ENCODE results near the gene TMEM81. TPM values are rescaled to one million over a fixed set of nuclear protein-coding genes. Genes with fewer than 3 reads are reported as not detected.

TMEM81 gene
- polyA plus RNA-seq, 3 donors = 0.17 to 1.5 (median 0.36) TPM

GRCh38 chr1:205102404-205102803, 18.1 kb upstream of the TMEM81 start:
- DNase-seq = no peak
- Histone ChIP-seq H3K79me2 (ENCODE audit: insufficient read depth, low read length) (no peaks in the 10 kb centered on the region), H3K4me1 (ENCODE audit: control insufficient read depth in 1 of 2, insufficient read depth in 2 of 2, low read length in 2 of 2) (no peaks in the 10 kb centered on the region), H3K9ac (ENCODE audit: insufficient read depth, low read length, poor library complexity, severe bottlenecking) (no peak overlapping the region), H3K9me3 (replicated peaks in 1 of 2; ENCODE audit: control insufficient read depth in 1 of 2, insufficient read depth in 1 of 2, low read length in 2 of 2) (no peaks in the 10 kb centered on the region), H3K4me3 (replicated peaks in 1 of 3; ENCODE audit: low read depth in 2 of 3, low read length in 3 of 3) (no peak overlapping the region), H2AFZ (ENCODE audit: insufficient read depth, low read depth, low read length, poor library complexity, severe bottlenecking) (no peak overlapping the region), H3K36me3 (replicated peaks in 1 of 2; ENCODE audit: control insufficient read depth in 1 of 2, insufficient read depth in 2 of 2, low read length in 2 of 2) (peaks cover 95 to 100% of the 10 kb centered on the region in 2 donors), H3K27ac (ENCODE audit: low read depth in 1 of 2, low read length in 2 of 2) (no peak overlapping the region), H3K4me2 (replicated peaks; ENCODE audit: extremely low read depth, low read length, poor library complexity, severe bottlenecking) (no peak overlapping the region), H4K20me1 (ENCODE audit: insufficient read depth, low read length) (peaks cover 5% of the 10 kb centered on the region), H3K27me3 (ENCODE audit: control insufficient read depth in 2 of 2, insufficient read depth in 2 of 2, low read length in 2 of 2) (no peaks in the 10 kb centered on the region)
- Mint-ChIP-seq H3K36me3 (peaks cover 91 to 97% of the 10 kb centered on the region in 2 donors), H3K4me1 (no peaks in the 10 kb centered on the region), H3K27me3 (ENCODE audit: low read depth in 3 of 3) (no peaks in the 10 kb centered on the region), H3K27ac (no peak overlapping the region), H3K9me3 (no peaks in the 10 kb centered on the region), H3K4me3 (no peak overlapping the region)
- intact Hi-C loops (cut with micrococcal nuclease) = no loop called here
- TF ChIP-seq, protein P1, sequence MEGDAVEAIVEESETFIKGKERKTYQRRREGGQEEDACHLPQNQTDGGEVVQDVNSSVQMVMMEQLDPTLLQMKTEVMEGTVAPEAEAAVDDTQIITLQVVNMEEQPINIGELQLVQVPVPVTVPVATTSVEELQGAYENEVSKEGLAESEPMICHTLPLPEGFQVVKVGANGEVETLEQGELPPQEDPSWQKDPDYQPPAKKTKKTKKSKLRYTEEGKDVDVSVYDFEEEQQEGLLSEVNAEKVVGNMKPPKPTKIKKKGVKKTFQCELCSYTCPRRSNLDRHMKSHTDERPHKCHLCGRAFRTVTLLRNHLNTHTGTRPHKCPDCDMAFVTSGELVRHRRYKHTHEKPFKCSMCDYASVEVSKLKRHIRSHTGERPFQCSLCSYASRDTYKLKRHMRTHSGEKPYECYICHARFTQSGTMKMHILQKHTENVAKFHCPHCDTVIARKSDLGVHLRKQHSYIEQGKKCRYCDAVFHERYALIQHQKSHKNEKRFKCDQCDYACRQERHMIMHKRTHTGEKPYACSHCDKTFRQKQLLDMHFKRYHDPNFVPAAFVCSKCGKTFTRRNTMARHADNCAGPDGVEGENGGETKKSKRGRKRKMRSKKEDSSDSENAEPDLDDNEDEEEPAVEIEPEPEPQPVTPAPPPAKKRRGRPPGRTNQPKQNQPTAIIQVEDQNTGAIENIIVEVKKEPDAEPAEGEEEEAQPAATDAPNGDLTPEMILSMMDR (IDR thresholded peaks at IDR 0.05) = no peak
- WGBS (ENCODE audit: insufficient coverage) = 100% methylated on average over 1 of the region's 3 CpGs

DNA sequence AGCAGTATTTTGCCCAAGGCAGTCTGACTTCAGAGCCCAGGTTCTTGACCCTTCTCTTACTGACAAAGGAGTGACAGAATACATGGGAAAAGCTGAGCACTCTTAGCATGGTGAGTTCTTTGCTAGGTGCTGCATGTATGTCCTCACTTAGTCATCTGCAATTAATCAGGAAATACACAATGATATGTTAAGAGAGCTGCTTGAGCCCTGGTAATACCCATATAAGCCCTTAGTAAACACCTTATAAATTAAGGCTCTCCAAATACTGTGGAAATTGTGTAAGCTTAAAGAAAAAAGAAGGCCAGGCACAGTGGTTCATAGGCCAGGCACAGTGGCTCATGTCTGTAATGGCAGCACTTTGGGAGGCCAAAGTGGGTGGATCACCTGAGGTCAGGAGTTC, 14.0 kb upstream of the TMEM81 start:
- H3K4me1 Mint-ChIP-seq = no peaks in the 10 kb centered on the region
- Histone ChIP-seq H3K4me2 (replicated peaks; ENCODE audit: extremely low read depth, low read length, poor library complexity, severe bottlenecking) (no peak overlapping the region), H3K9ac (ENCODE audit: insufficient read depth, low read length, poor library complexity, severe bottlenecking) (no peak overlapping the region), H3K79me2 (ENCODE audit: insufficient read depth, low read length) (no peaks in the 10 kb centered on the region), H3K27me3 (ENCODE audit: control insufficient read depth in 2 of 2, insufficient read depth in 2 of 2, low read length in 2 of 2) (no peaks in the 10 kb centered on the region), H3K27ac (ENCODE audit: low read depth in 1 of 2, low read length in 2 of 2) (no peak overlapping the region), H3K9me3 (replicated peaks in 1 of 2; ENCODE audit: control insufficient read depth in 1 of 2, insufficient read depth in 1 of 2, low read length in 2 of 2) (no peaks in the 10 kb centered on the region), H3K36me3 (replicated peaks in 1 of 2; ENCODE audit: control insufficient read depth in 1 of 2, insufficient read depth in 2 of 2, low read length in 2 of 2) (peaks cover 93 to 97% of the 10 kb centered on the region in 2 donors), H3K4me3 (replicated peaks in 1 of 3; ENCODE audit: low read depth in 2 of 3, low read length in 3 of 3) (no peak overlapping the region), H3K4me1 (ENCODE audit: control insufficient read depth in 1 of 2, insufficient read depth in 2 of 2, low read length in 2 of 2) (no peaks in the 10 kb centered on the region), H4K20me1 (ENCODE audit: insufficient read depth, low read length) (no peaks in the 10 kb centered on the region), H2AFZ (ENCODE audit: insufficient read depth, low read depth, low read length, poor library complexity, severe bottlenecking) (no peak overlapping the region)
- no peak for DNase-seq
- intact Hi-C loops (cut with micrococcal nuclease) = no loop called here
- no peak overlapping the region for H3K4me3 Mint-ChIP-seq
- TF ChIP-seq, protein P1 (IDR thresholded peaks at IDR 0.05) = no peak
- no peaks in the 10 kb centered on the region for H3K9me3 Mint-ChIP-seq
- peak overlapping the region in 1 of 7 donors; percentile 19 for H3K27ac Mint-ChIP-seq
- H3K27me3 Mint-ChIP-seq (ENCODE audit: low read depth in 3 of 3) = no peaks in the 10 kb centered on the region
- H3K36me3 Mint-ChIP-seq = peaks cover 90 to 99% of the 10 kb centered on the region in 2 donors

Data from CD14-positive monocyte (primary cell).